HepG2 (cell line): ENCODE measurements around the gene SEPTIN2. TPM values are rescaled to one million over a fixed set of nuclear protein-coding genes. Genes with fewer than 3 reads are reported as not detected.

Source experiments
- ATAC-seq: fragments of 200-7000 bp; cut with Tn5 transposase; 3 replicates; pipeline ENCODE4 v1.9.1; 2020; ENCODE audit warnings: mild to moderate bottlenecking, moderate library complexity
- BruUV-seq: library from RNA; stranded (reverse); fragments of 400-500 nt; replicated peaks from 2 replicates; lab custom pipeline; 2021; lab: Mats Ljungman, UMichigan
- CTCF ChIA-PET: fragments of 300-600 bp; formaldehyde crosslinking; extraction: SDS; loops from one replicate; lab custom pipeline; 2021; ENCODE audit warnings: low total read pairs, inconsistent platforms, low intra/inter-chr PET ratio; lab: Yijun Ruan, JAX
- POLR2A ChIA-PET: fragments of 350-600 bp; sonication (Branson Sonifier 250); formaldehyde crosslinking; loops from one replicate; lab custom pipeline; 2020; ENCODE audit warnings: antibody characterized with exemption, inconsistent platforms; lab: Yijun Ruan, JAX
- DNase-seq: peaks from one replicate; pipeline ENCODE4 v3.0.0-alpha.2; 2015; ENCODE audit warnings: low spot score
- FAIRE-seq: peaks from 3 replicates; lab custom pipeline; 2011; peaks lifted over from hg19 to GRCh38; lab: Jason Lieb, UNC
- H2AFZ ChIP-seq: one replicate; pipeline ENCODE4 v1.6.1; 2011; ENCODE audit warnings: low read length, inconsistent platforms
- H3K27ac ChIP-seq: fragments of 300-600 bp; 3 replicates; pipeline ENCODE4 v1.8.0; 2011; ENCODE audit warnings: mixed run types, mild to moderate bottlenecking, mixed read lengths, low read length, inconsistent platforms; ENCODE audit not compliant: insufficient read depth; ENCODE audit errors: extremely low read length
- H3K27me3 ChIP-seq, 2 experiments: fragments of 200-600 bp in 1 of 2; 2 replicates in 1 of 2; 3 replicates in 1 of 2; pipeline versions ENCODE4 v1.6.0 to v1.8.0; 2011; ENCODE audit warnings: low read length in 2 of 2, mild to moderate bottlenecking in 2 of 2, moderate library complexity in 2 of 2, inconsistent platforms in 1 of 2; ENCODE audit not compliant: insufficient read depth in 2 of 2, control insufficient read depth in 1 of 2
- H3K36me3 ChIP-seq, 2 experiments: fragments of 200-600 bp in 1 of 2; replicated peaks in 1 of 2; 2 replicates in 1 of 2; 3 replicates in 1 of 2; pipeline versions ENCODE4 v1.5.1 to v1.8.0; 2011; ENCODE audit warnings: low read length in 2 of 2, inconsistent platforms in 1 of 2; ENCODE audit not compliant: insufficient read depth in 2 of 2, control insufficient read depth in 1 of 2
- H3K4me1 ChIP-seq: 2 replicates; pipeline ENCODE4 v1.5.1; 2012; ENCODE audit warnings: low read length, inconsistent platforms; ENCODE audit not compliant: insufficient read depth
- H3K4me2 ChIP-seq: 2 replicates; pipeline ENCODE4 v1.6.0; 2011; ENCODE audit warnings: low read depth, low read length, inconsistent platforms
- H3K4me3 ChIP-seq, 3 experiments: fragments of 200-600 bp in 1 of 3; sonication (generic), shearing (Covaris generic) in 1 of 3; replicated peaks in 1 of 3; 2 replicates each; pipeline ENCODE4 v1.5.1; 2011 to 2016; ENCODE audit warnings: low read length in 3 of 3, inconsistent platforms in 2 of 3, low read depth in 2 of 3, mild to moderate bottlenecking in 2 of 3, control low read depth in 1 of 3, mixed read lengths in 1 of 3; ENCODE audit not compliant: insufficient read depth in 1 of 3
- H3K79me2 ChIP-seq: one replicate; pipeline ENCODE4 v1.6.1; 2011; ENCODE audit warnings: low read length, inconsistent platforms; ENCODE audit not compliant: insufficient read depth
- H3K9ac ChIP-seq: 2 replicates; pipeline ENCODE4 v1.6.0; 2011; ENCODE audit warnings: mild to moderate bottlenecking, low read depth, low read length, inconsistent platforms; ENCODE audit not compliant: insufficient read depth
- H3K9me3 ChIP-seq: 2 replicates; pipeline ENCODE4 v1.5.1; 2012; ENCODE audit warnings: mild to moderate bottlenecking, low read length
- H4K20me1 ChIP-seq: 2 replicates; pipeline ENCODE4 v1.6.0; 2011; ENCODE audit warnings: inconsistent platforms, mild to moderate bottlenecking, low read length, moderate library complexity; ENCODE audit not compliant: insufficient read depth
- DMTF1 ChIP-seq: sonication (generic); formaldehyde crosslinking; IDR thresholded peaks from 2 replicates; pipeline ENCODE4 v1.4.0; 2020; ENCODE audit warnings: mild to moderate bottlenecking, missing genetic modification reagents
- DRAP1 ChIP-seq: IDR thresholded peaks from 2 replicates; pipeline ENCODE4 v1.6.1; 2016; ENCODE audit warnings: missing genetic modification reagents, missing compliant biosample characterization
- LCORL ChIP-seq, 2 experiments: fragments of 450-650 bp in 1 of 2; sonication (generic) in 1 of 2; formaldehyde crosslinking in 1 of 2; IDR thresholded peaks; 2 replicates each; pipeline versions ENCODE4 v1.5.0 to v1.6.1; 2017 to 2020; ENCODE audit warnings: antibody characterized with exemption in 1 of 2, missing genetic modification reagents in 1 of 2
- RAD21 ChIP-seq: fragments of 450-650 bp; formaldehyde crosslinking; IDR thresholded peaks from 2 replicates; pipeline ENCODE4 v1.5.0; 2020; ENCODE audit warnings: mild to moderate bottlenecking
- RNF2 ChIP-seq: fragments of 450-650 bp; conservative IDR thresholded peaks from 2 replicates; pipeline ENCODE4 v1.6.1; 2016; ENCODE audit warnings: low read depth
- RNF219 ChIP-seq: sonication (generic); formaldehyde crosslinking; IDR thresholded peaks from 2 replicates; pipeline ENCODE4 v1.5.0; 2020; ENCODE audit warnings: mild to moderate bottlenecking, missing genetic modification reagents
- SIN3A ChIP-seq: IDR thresholded peaks from 2 replicates; pipeline ENCODE4 v1.6.1; 2011; ENCODE audit warnings: low read depth, mild to moderate bottlenecking, control low read depth, low read length, borderline replicate concordance
- SPEN ChIP-seq: sonication (generic); formaldehyde crosslinking; IDR thresholded peaks from 2 replicates; pipeline ENCODE4 v1.5.1; 2020; ENCODE audit warnings: low read depth, mild to moderate bottlenecking, missing genetic modification reagents
- TSC22D2 ChIP-seq: sonication (generic); formaldehyde crosslinking; IDR thresholded peaks from 2 replicates; pipeline ENCODE4 v1.5.1; 2020; ENCODE audit warnings: missing genetic modification reagents, mild to moderate bottlenecking, borderline replicate concordance
- ZBTB49 ChIP-seq: sonication (generic); formaldehyde crosslinking; IDR thresholded peaks from 2 replicates; pipeline ENCODE4 v1.4.0; 2020; ENCODE audit warnings: missing genetic modification reagents, borderline replicate concordance
- ZFP90 ChIP-seq: sonication (generic); formaldehyde crosslinking; IDR thresholded peaks from 2 replicates; pipeline ENCODE4 v1.8.0; 2022; ENCODE audit warnings: missing genetic modification reagents, mild to moderate bottlenecking, inconsistent platforms, borderline replicate concordance
- ZNF260 ChIP-seq: sonication (generic); formaldehyde crosslinking; IDR thresholded peaks from 2 replicates; pipeline ENCODE4 v1.4.0; 2020; ENCODE audit warnings: missing genetic modification reagents, low read depth, mild to moderate bottlenecking, borderline replicate concordance
- ZNF280B ChIP-seq: sonication (generic); formaldehyde crosslinking; IDR thresholded peaks from 2 replicates; pipeline ENCODE4 v1.5.0; 2020; ENCODE audit warnings: missing genetic modification reagents, mild to moderate bottlenecking, borderline replicate concordance
- ZNF44 ChIP-seq: sonication (generic); formaldehyde crosslinking; IDR thresholded peaks from 2 replicates; pipeline ENCODE4 v1.5.1; 2020; ENCODE audit warnings: mild to moderate bottlenecking, missing genetic modification reagents
- ZNF713 ChIP-seq: sonication (generic); formaldehyde crosslinking; IDR thresholded peaks from 2 replicates; pipeline ENCODE4 v1.4.0; 2020; ENCODE audit warnings: mild to moderate bottlenecking, missing genetic modification reagents
- ZNF737 ChIP-seq: sonication (generic); formaldehyde crosslinking; IDR thresholded peaks from 2 replicates; pipeline ENCODE4 v1.5.0; 2020; ENCODE audit warnings: missing genetic modification reagents, mild to moderate bottlenecking, borderline replicate concordance
- WGBS: methylation state at CpG from one replicate; pipeline ENCODE4 v1.1.6; 2017; ENCODE audit warnings: low lambda C conversion rate; 5-methylcytosine and 5-hydroxymethylcytosine counted together
- in situ Hi-C: cut with HindIII; loops from 2 replicates; pipeline ENCODE4 v1.10.0; 2017; ENCODE audit warnings: low pct_unique_long_range_greater_than_20kb; ENCODE audit not compliant: extremely low pct_ligation_motif_present
- intact Hi-C: fragments of 100-400 bp; cut with micrococcal nuclease; formaldehyde crosslinking; loops from one replicate; pipeline ENCODE4 v1.10.0; 2022; ENCODE audit not compliant: unreplicated experiment
- polyA plus RNA-seq, 8 experiments: library from polyadenylated mRNA; depleted of rRNA in 3 of 8; stranded (reverse) in 7 of 8; unstranded in 1 of 8; fragments of >200 nt; fragmentation: Illumina TruSeq in 4 of 8; extraction: Trizol in 4 of 8; gene quantifications; 2 replicates each; pipeline versions ENCODE4 v1.2.1 to v1.2.3, GENCODE V29; 2011 to 2016; ENCODE audit warnings: low read depth in 4 of 8, missing spikeins in 1 of 8, mixed read lengths in 1 of 8; ENCODE audit not compliant: insufficient read depth in 1 of 8
- total RNA-seq, 5 experiments: library from RNA; depleted of rRNA; stranded (reverse); fragments of >200 nt; fragmentation: Illumina TruSeq; extraction: Trizol; gene quantifications; 2 replicates each; pipeline ENCODE4 v1.2.3, GENCODE V29; 2016; ENCODE audit warnings: low read depth in 1 of 5

SEPTIN2 gene
- total and polyA plus RNA-seq, 2 of the 13 experiments (the other 11 are each of a cell fraction or from before 2014, with no cell fraction given), result 493 to 733 TPM

GRCh38 chr2:241378816-241379215, 63.1 kb downstream of the SEPTIN2 start:
- Histone ChIP-seq H3K4me2 (no peak overlapping the region), H3K9me3 (no peaks in the 10 kb centered on the region), H3K9ac (no peak overlapping the region), H4K20me1 (peaks cover 9% of the 10 kb centered on the region; the same call in 1 of the 2 replicates), H2AFZ (no peak overlapping the region), H3K4me3 (no peak overlapping the region), H3K79me2 (peaks cover 29% of the 10 kb centered on the region), H3K27me3 (no peaks in the 10 kb centered on the region; a peak in 1 of 5 replicates), H3K36me3 (peaks cover 15 to 58% of the 10 kb centered on the region in 2 experiments), H3K4me1 (peaks cover 32% of the 10 kb centered on the region), H3K27ac (no peak overlapping the region)
- no peak for FAIRE-seq
- CTCF ChIA-PET, result no interaction called here
- 91% methylated on average over 2 of the region's 2 CpGs for WGBS
- no peak for ATAC-seq
- no TSS peak for BruUV-seq
- no peak for DNase-seq
- POLR2A ChIA-PET, result no interaction called here
- in situ Hi-C loops (no loop called here), intact Hi-C loops (no loop called here)
- TF ChIP-seq ZNF44 (CRISPR knock-in tag) (no peak), DRAP1 (CRISPR knock-in tag) (no peak), RNF219 (no peak), ZBTB49 (CRISPR knock-in tag) (no peak), RAD21 (no peak), ZFP90 (CRISPR knock-in tag) (no peak), RNF2 (no peak), SPEN (no peak), DMTF1 (CRISPR knock-in tag) (no peak), SIN3A (no peak), ZNF737 (CRISPR knock-in tag) (no peak), TSC22D2 (no peak), ZNF260 (CRISPR knock-in tag) (no peak), ZNF280B (CRISPR knock-in tag) (no peak), ZNF713 (CRISPR knock-in tag) (no peak), LCORL (IDR thresholded peaks at IDR 0.05) (no peak), LCORL (CRISPR knock-in tag; IDR thresholded peaks at IDR 0.05) (no peak)
